HCT116 (cell line): ENCODE data around the gene PRRT2. TPM values are rescaled to one million over a fixed set of nuclear protein-coding genes. Genes with fewer than 3 reads are reported as not detected.

ENCODE experiments used
- ATAC-seq: fragments of 200-7000 bp; cut with Tn5 transposase; 2 replicates; pipeline ENCODE4 v1.9.1; 2020; ENCODE audit warnings: mild to moderate bottlenecking, moderate library complexity
- BruUV-seq: library from RNA; stranded (reverse); fragments of 400-500 nt; replicated peaks from 2 replicates; lab custom pipeline; 2021; lab: Mats Ljungman, UMichigan
- CTCF ChIA-PET: fragments of 300-600 bp; sonication (Branson Sonifier 250); formaldehyde crosslinking; loops from one replicate; lab custom pipeline; 2021; ENCODE audit warnings: antibody characterized with exemption; lab: Charles Lee
- POLR2A ChIA-PET: fragments of 300-600, 350-600 bp; sonication (Branson Sonifier 250); formaldehyde crosslinking; loops from one replicate; lab custom pipeline; 2021; ENCODE audit warnings: antibody characterized with exemption; lab: Charles Lee
- RAD21 ChIA-PET, 2 experiments: fragments of 300-600 bp; sonication (Branson Sonifier 250); formaldehyde crosslinking; loops; one replicate each; lab custom pipeline; 2023; ENCODE audit warnings: low total read pairs in 2 of 2; ENCODE audit not compliant: uncharacterized antibody in 2 of 2, unreplicated experiment in 2 of 2, low non-redundant PET in 1 of 2; lab: Charles Lee
- DNase-seq: peaks from one replicate; pipeline ENCODE4 v3.0.0-alpha.2; 2010; ENCODE audit warnings: low read depth, low spot score
- H2AFZ ChIP-seq: fragments of 200-600 bp; shearing (Covaris generic), sonication (generic); 2 replicates; pipeline ENCODE4 v1.6.1; 2017; ENCODE audit warnings: low read depth, mixed run types, mixed read lengths, antibody characterized with exemption, low read length; ENCODE audit not compliant: poor library complexity, severe bottlenecking
- H3K27ac ChIP-seq: 2 replicates; pipeline ENCODE4 v1.5.1; 2012; ENCODE audit warnings: low read depth, low read length
- H3K27me3 ChIP-seq: fragments of 200-600 bp; sonication (generic); 2 replicates; pipeline ENCODE4 v1.6.1; 2016; ENCODE audit warnings: mixed run types, low read length, mixed read lengths; ENCODE audit not compliant: insufficient read depth
- H3K36me3 ChIP-seq, 2 experiments: fragments of 200-500 bp in 1 of 2; fragments of 200-600 bp in 1 of 2; sonication (Bioruptor generic) in 1 of 2; sonication (generic) in 1 of 2; 2 replicates each; pipeline versions ENCODE4 v1.5.1 to v1.6.1; 2014 to 2016; ENCODE audit warnings: low read length in 2 of 2, inconsistent platforms in 1 of 2, mixed read lengths in 1 of 2, mixed run types in 1 of 2; ENCODE audit not compliant: insufficient read depth in 2 of 2, control insufficient read depth in 1 of 2
- H3K4me1 ChIP-seq, 2 experiments: fragments of 200-600 bp in 1 of 2; sonication (generic) in 1 of 2; 2 replicates each; pipeline versions ENCODE4 v1.5.1 to v1.6.1; 2012 to 2017; ENCODE audit warnings: low read length in 2 of 2, inconsistent platforms in 1 of 2, mild to moderate bottlenecking in 1 of 2, mixed read lengths in 1 of 2, mixed run types in 1 of 2, moderate library complexity in 1 of 2; ENCODE audit not compliant: insufficient read depth in 2 of 2, control insufficient read depth in 1 of 2
- H3K4me2 ChIP-seq: fragments of 200-600 bp; sonication (generic); 2 replicates; pipeline ENCODE4 v1.6.1; 2017; ENCODE audit warnings: mixed run types, low read length, mixed read lengths
- H3K4me3 ChIP-seq, 2 experiments: fragments of 200-600 bp in 1 of 2; sonication (generic) in 1 of 2; replicated peaks in 1 of 2; 2 replicates each; pipeline ENCODE4 v1.5.1; 2011 to 2016; ENCODE audit warnings: low read length in 2 of 2, control low read depth in 1 of 2, low read depth in 1 of 2, mild to moderate bottlenecking in 1 of 2, mixed read lengths in 1 of 2, mixed run types in 1 of 2
- H3K79me2 ChIP-seq: fragments of 200-600 bp; sonication (generic); 2 replicates; pipeline ENCODE4 v1.6.1; 2017; ENCODE audit warnings: mild to moderate bottlenecking, mixed run types, low read length, moderate library complexity, mixed read lengths; ENCODE audit not compliant: insufficient read depth
- H3K9ac ChIP-seq: fragments of 200-600 bp; sonication (generic); 2 replicates; pipeline ENCODE4 v1.6.1; 2016; ENCODE audit warnings: low read length, mixed read lengths
- H3K9me2 ChIP-seq: fragments of 200-600 bp; sonication (generic), shearing (Covaris generic); 2 replicates; pipeline ENCODE4 v1.6.1; 2017; ENCODE audit warnings: mixed run types, mild to moderate bottlenecking, moderate library complexity; ENCODE audit not compliant: insufficient read depth
- H3K9me3 ChIP-seq, 2 experiments: fragments of 200-500 bp in 1 of 2; fragments of 200-600 bp in 1 of 2; sonication (Bioruptor generic) in 1 of 2; sonication (generic) in 1 of 2; 2 replicates each; pipeline ENCODE4 v1.6.1; 2014 to 2017; ENCODE audit warnings: low read length in 2 of 2, mixed read lengths in 2 of 2, inconsistent platforms in 1 of 2, low read depth in 1 of 2, mild to moderate bottlenecking in 1 of 2, mixed run types in 1 of 2, moderate library complexity in 1 of 2; ENCODE audit not compliant: control insufficient read depth in 1 of 2, insufficient read depth in 1 of 2
- H4K20me1 ChIP-seq: fragments of 200-600 bp; sonication (generic), shearing (Covaris generic); 2 replicates; pipeline ENCODE4 v1.6.1; 2017; ENCODE audit warnings: mixed run types, mild to moderate bottlenecking, moderate library complexity; ENCODE audit not compliant: insufficient read depth
- CBX3 ChIP-seq: IDR thresholded peaks from 2 replicates; pipeline ENCODE4 v1.6.1; 2012; ENCODE audit warnings: low read depth
- CEBPB ChIP-seq: IDR thresholded peaks from 2 replicates; pipeline ENCODE4 v1.6.1; 2012; ENCODE audit warnings: low read depth
- ELF1 ChIP-seq: IDR thresholded peaks from 2 replicates; pipeline ENCODE4 v1.6.1; 2012; ENCODE audit warnings: low read depth, borderline replicate concordance
- EZH2 ChIP-seq: fragments of 200-600 bp; sonication (generic); IDR thresholded peaks from 2 replicates; pipeline ENCODE4 v1.6.1; 2017; ENCODE audit warnings: antibody characterized with exemption, mixed run types
- JUND ChIP-seq: IDR thresholded peaks from 2 replicates; pipeline ENCODE4 v1.6.1; 2012
- POLR2A ChIP-seq: IDR thresholded peaks from 2 replicates; pipeline ENCODE4 v1.7.0; 2011; ENCODE audit warnings: borderline replicate concordance; ENCODE audit not compliant: insufficient read depth, insufficient read length; ENCODE audit errors: extremely low read depth
- POLR2AphosphoS5 ChIP-seq: IDR thresholded peaks from 2 replicates; pipeline ENCODE4 v1.6.1; 2011; ENCODE audit warnings: mild to moderate bottlenecking, low read depth, low read length, moderate library complexity
- SIN3A ChIP-seq: IDR thresholded peaks from 2 replicates; pipeline ENCODE4 v1.6.1; 2012; ENCODE audit warnings: low read depth
- SP1 ChIP-seq: IDR thresholded peaks from 2 replicates; pipeline ENCODE4 v1.6.1; 2012; ENCODE audit warnings: low read depth
- SRF ChIP-seq: IDR thresholded peaks from 2 replicates; pipeline ENCODE4 v1.6.1; 2012; ENCODE audit warnings: low read depth
- ZBTB33 ChIP-seq: IDR thresholded peaks from 2 replicates; pipeline ENCODE4 v1.6.1; 2011; ENCODE audit warnings: mild to moderate bottlenecking, low read length, moderate library complexity; ENCODE audit not compliant: insufficient replicate concordance; ENCODE audit errors: extremely low read depth
- ZFX ChIP-seq: fragments of 450-650 bp; IDR thresholded peaks from 2 replicates; pipeline ENCODE4 v1.6.1; 2017
- intact Hi-C: fragments of 100-400 bp; cut with micrococcal nuclease; formaldehyde crosslinking; loops from 2 replicates; pipeline ENCODE4 v1.10.0; 2022
- total RNA-seq: library from RNA; stranded (reverse); gene quantifications from one replicate; pipeline ENCODE4 v1.2.1, GENCODE V29; 2021; ENCODE audit not compliant: unreplicated experiment
- TF ChIP-seq, protein P1 (sequence below): IDR thresholded peaks from 2 replicates; pipeline ENCODE4 v1.6.1; 2012; ENCODE audit warnings: low read depth
- TF ChIP-seq, protein P2 (sequence below): IDR thresholded peaks from 2 replicates; pipeline ENCODE4 v1.6.1; 2012
- TF ChIP-seq, protein P3 (sequence below): IDR thresholded peaks from 2 replicates; pipeline ENCODE4 v1.6.1; 2012

Gene PRRT2
- total RNA-seq, 1 experiment from 2014 or later = 4.0 TPM

- RAD21 ChIA-PET = no interaction called here
- POLR2A ChIA-PET = no interaction called here
Observed at GRCh38 chr16:29860218-29860617, 48.2 kb downstream of the PRRT2 start.

More at GRCh38 chr16:29860218-29860617, 48.2 kb downstream of the PRRT2 start:
- Histone ChIP-seq H2AFZ (no peak overlapping the region), H3K9me2 (no peaks in the 10 kb centered on the region), H3K9ac (no peak overlapping the region), H3K4me3 (no peak overlapping the region), H4K20me1 (no peaks in the 10 kb centered on the region), H3K79me2 (peaks cover 20% of the 10 kb centered on the region), H3K27ac (no peak overlapping the region), H3K9me3 (no peaks in the 10 kb centered on the region), H3K27me3 (no peaks in the 10 kb centered on the region), H3K4me2 (no peak overlapping the region), H3K4me1 (peaks cover 0 to 15% of the 10 kb centered on the region in 2 experiments; a peak in 3 of 4 replicates), H3K36me3 (peaks cover 10 to 17% of the 10 kb centered on the region in 2 experiments)
- no TSS peak for BruUV-seq
- ATAC-seq (no peak), DNase-seq (no peak)
- no peak for TF ChIP-seq POLR2A
- TF ChIP-seq SRF = no peak
- TF ChIP-seq ZBTB33 = no peak
- no peak for TF ChIP-seq ZFX
- TF ChIP-seq EZH2 = no peak
- TF ChIP-seq ELF1 = no peak
- TF ChIP-seq, protein P1, sequence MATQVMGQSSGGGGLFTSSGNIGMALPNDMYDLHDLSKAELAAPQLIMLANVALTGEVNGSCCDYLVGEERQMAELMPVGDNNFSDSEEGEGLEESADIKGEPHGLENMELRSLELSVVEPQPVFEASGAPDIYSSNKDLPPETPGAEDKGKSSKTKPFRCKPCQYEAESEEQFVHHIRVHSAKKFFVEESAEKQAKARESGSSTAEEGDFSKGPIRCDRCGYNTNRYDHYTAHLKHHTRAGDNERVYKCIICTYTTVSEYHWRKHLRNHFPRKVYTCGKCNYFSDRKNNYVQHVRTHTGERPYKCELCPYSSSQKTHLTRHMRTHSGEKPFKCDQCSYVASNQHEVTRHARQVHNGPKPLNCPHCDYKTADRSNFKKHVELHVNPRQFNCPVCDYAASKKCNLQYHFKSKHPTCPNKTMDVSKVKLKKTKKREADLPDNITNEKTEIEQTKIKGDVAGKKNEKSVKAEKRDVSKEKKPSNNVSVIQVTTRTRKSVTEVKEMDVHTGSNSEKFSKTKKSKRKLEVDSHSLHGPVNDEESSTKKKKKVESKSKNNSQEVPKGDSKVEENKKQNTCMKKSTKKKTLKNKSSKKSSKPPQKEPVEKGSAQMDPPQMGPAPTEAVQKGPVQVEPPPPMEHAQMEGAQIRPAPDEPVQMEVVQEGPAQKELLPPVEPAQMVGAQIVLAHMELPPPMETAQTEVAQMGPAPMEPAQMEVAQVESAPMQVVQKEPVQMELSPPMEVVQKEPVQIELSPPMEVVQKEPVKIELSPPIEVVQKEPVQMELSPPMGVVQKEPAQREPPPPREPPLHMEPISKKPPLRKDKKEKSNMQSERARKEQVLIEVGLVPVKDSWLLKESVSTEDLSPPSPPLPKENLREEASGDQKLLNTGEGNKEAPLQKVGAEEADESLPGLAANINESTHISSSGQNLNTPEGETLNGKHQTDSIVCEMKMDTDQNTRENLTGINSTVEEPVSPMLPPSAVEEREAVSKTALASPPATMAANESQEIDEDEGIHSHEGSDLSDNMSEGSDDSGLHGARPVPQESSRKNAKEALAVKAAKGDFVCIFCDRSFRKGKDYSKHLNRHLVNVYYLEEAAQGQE = no peak
- TF ChIP-seq, protein P2, sequence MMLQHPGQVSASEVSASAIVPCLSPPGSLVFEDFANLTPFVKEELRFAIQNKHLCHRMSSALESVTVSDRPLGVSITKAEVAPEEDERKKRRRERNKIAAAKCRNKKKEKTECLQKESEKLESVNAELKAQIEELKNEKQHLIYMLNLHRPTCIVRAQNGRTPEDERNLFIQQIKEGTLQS = no peak
- TF ChIP-seq CBX3 = no peak
- TF ChIP-seq, protein P3, sequence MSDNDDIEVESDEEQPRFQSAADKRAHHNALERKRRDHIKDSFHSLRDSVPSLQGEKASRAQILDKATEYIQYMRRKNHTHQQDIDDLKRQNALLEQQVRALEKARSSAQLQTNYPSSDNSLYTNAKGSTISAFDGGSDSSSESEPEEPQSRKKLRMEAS = no peak
- no peak for TF ChIP-seq POLR2AphosphoS5
- TF ChIP-seq SIN3A = no peak
- no peak for TF ChIP-seq SP1
- TF ChIP-seq JUND = no peak
- no peak for TF ChIP-seq CEBPB
- CTCF ChIA-PET = no interaction called here
- intact Hi-C loops = loop anchor here (5.0 kb wide), 1 partner anchor 43 kb away; the partner anchor contains the start of gene PAGR1
